H1 (cell line): ENCODE data around the gene MYCBPAP. TPM values are rescaled to one million over a fixed set of nuclear protein-coding genes. Genes with fewer than 3 reads are reported as not detected.

Experiments
- RBBP5 ChIP-seq: IDR thresholded peaks from 2 replicates; pipeline ENCODE4 v1.7.1; 2012; ENCODE audit warnings: low read depth, mild to moderate bottlenecking, inconsistent platforms, low read length, moderate library complexity, borderline replicate concordance
- SIX5 ChIP-seq: IDR thresholded peaks from 2 replicates; pipeline ENCODE4 v1.6.1; 2011; ENCODE audit warnings: mild to moderate bottlenecking, low read depth, low read length
- polyA plus RNA-seq, 7 experiments: library from polyadenylated mRNA; depleted of rRNA in 3 of 7; stranded (reverse) in 5 of 7; unstranded in 2 of 7; fragments of >200 nt in 5 of 7; fragments of 200-250 nt in 2 of 7; gene quantifications; 1 replicate in 5 of 7; 2 replicates in 1 of 7; 4 replicates in 1 of 7; pipeline versions ENCODE4 v1.2.1 to v1.2.3, GENCODE V29; 2011 to 2013; ENCODE audit warnings: missing spikeins in 2 of 7, mixed read lengths in 2 of 7
- total RNA-seq: library from RNA; stranded (reverse); fragmentation: NEBNext Ultra II Directional; extraction: Animal tissue kit (Norgen Biotek cat#: 25700); gene quantifications from 2 replicates; pipeline ENCODE4 v1.2.1, GENCODE V29; 2021

Gene MYCBPAP
- total and polyA plus RNA-seq, 2 of the 8 experiments (the other 6 are each of a cell fraction or from before 2014, with no cell fraction given) = 0.89 to 3.3 TPM

DNA sequence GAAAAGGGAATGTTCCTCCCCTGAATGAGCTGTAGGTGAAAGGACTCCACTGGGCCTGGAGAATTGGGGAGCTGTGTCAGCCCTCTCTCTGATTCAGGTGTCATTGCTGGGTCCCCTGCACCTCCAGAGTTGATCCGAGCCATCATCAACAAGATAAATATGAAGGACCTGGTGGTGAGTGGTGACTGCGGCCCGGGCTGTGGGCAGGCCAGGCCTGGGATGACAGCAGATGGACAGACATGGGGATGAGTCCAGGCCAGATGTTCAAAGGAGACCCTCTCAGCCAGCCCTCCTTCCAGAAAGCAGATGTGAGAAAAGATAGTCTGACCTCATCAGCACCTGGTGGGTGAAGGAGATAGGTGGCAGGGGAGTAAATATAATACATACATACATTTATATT, 44.1 kb upstream of the MYCBPAP start (continued):
- TF ChIP-seq RBBP5 (no peak), SIX5 (no peak)
